IMR-90 (cell line): ENCODE results near the gene SGMS1. TPM values are rescaled to one million over a fixed set of nuclear protein-coding genes. Genes with fewer than 3 reads are reported as not detected.

Experiments used
- ATAC-seq: fragments of 200-7000 bp; cut with Tn5 transposase; 2 replicates; pipeline ENCODE4 v1.9.1; 2020; ENCODE audit warnings: low read depth, mild to moderate bottlenecking, moderate library complexity
- BruUV-seq: library from RNA; stranded (reverse); fragments of 400-500 nt; replicated peaks from 2 replicates; lab custom pipeline; 2021; lab: Mats Ljungman, UMichigan
- CTCF ChIA-PET: fragments of 300-600 bp; formaldehyde crosslinking; extraction: SDS; loops from one replicate; lab custom pipeline; 2021; ENCODE audit warnings: antibody characterized with exemption; lab: Yijun Ruan, JAX
- POLR2A ChIA-PET: fragments of 300-600 bp; sonication (Branson Sonifier 250); formaldehyde crosslinking; loops from one replicate; lab custom pipeline; 2022; ENCODE audit warnings: antibody characterized with exemption; ENCODE audit not compliant: unreplicated experiment; lab: Charles Lee
- DNase-seq: peaks from one replicate; pipeline ENCODE4 v3.0.0; 2013
- H2AFZ ChIP-seq: replicated peaks from 2 replicates; pipeline ENCODE3; 2013; ENCODE audit warnings: low read length, mild to moderate bottlenecking; ENCODE audit not compliant: poor library complexity
- H2AK5ac ChIP-seq: 2 replicates; pipeline ENCODE4 v1.6.1; 2013; ENCODE audit warnings: low read depth, low read length, inconsistent platforms
- H2AK9ac ChIP-seq: replicated peaks from 2 replicates; pipeline ENCODE3; 2013; ENCODE audit warnings: mild to moderate bottlenecking, low read depth, low read length, moderate library complexity; ENCODE audit not compliant: poor library complexity
- H2BK120ac ChIP-seq: 2 replicates; pipeline ENCODE4 v1.6.1; 2013; ENCODE audit warnings: low read depth, low read length, inconsistent platforms
- H2BK15ac ChIP-seq: 3 replicates; pipeline ENCODE4 v1.6.1; 2013; ENCODE audit warnings: low read depth, low read length, inconsistent platforms
- H2BK20ac ChIP-seq: 2 replicates; pipeline ENCODE4 v1.6.1; 2013; ENCODE audit warnings: low read depth, mild to moderate bottlenecking, inconsistent platforms, low read length, moderate library complexity
- H2BK5ac ChIP-seq: 2 replicates; pipeline ENCODE4 v1.6.1; 2013; ENCODE audit warnings: mild to moderate bottlenecking, low read depth, low read length, inconsistent platforms; ENCODE audit not compliant: poor library complexity, severe bottlenecking
- H3K14ac ChIP-seq: replicated peaks from 2 replicates; pipeline ENCODE4 v1.6.1; 2013; ENCODE audit warnings: low read depth, low read length, inconsistent platforms
- H3K18ac ChIP-seq: 2 replicates; pipeline ENCODE4 v1.6.1; 2013; ENCODE audit warnings: low read depth, low read length, control low read depth
- H3K23ac ChIP-seq: 2 replicates; pipeline ENCODE4 v1.6.1; 2013; ENCODE audit warnings: low read depth, low read length, inconsistent platforms
- H3K27ac ChIP-seq: 2 replicates; pipeline ENCODE4 v1.5.1; 2013; ENCODE audit warnings: mild to moderate bottlenecking, control low read depth, low read length; ENCODE audit not compliant: insufficient read depth
- H3K27me3 ChIP-seq: 2 replicates; pipeline ENCODE4 v1.6.1; 2013; ENCODE audit warnings: low read length; ENCODE audit not compliant: control insufficient read depth, insufficient read depth
- H3K36me3 ChIP-seq: 2 replicates; pipeline ENCODE4 v1.6.1; 2013; ENCODE audit warnings: low read length, mixed read lengths; ENCODE audit not compliant: control insufficient read depth, insufficient read depth
- H3K4ac ChIP-seq: 2 replicates; pipeline ENCODE4 v1.6.1; 2013; ENCODE audit warnings: low read depth, low read length, inconsistent platforms
- H3K4me1 ChIP-seq: 2 replicates; pipeline ENCODE4 v1.6.1; 2013; ENCODE audit warnings: low read length, mixed read lengths; ENCODE audit not compliant: control insufficient read depth, insufficient read depth
- H3K4me2 ChIP-seq: 2 replicates; pipeline ENCODE4 v1.6.1; 2013; ENCODE audit warnings: low read depth, mild to moderate bottlenecking, control low read depth, low read length, moderate library complexity
- H3K4me3 ChIP-seq: 2 replicates; pipeline ENCODE4 v1.5.1; 2013; ENCODE audit warnings: low read depth, mild to moderate bottlenecking, control low read depth, low read length, moderate library complexity; ENCODE audit not compliant: insufficient read depth
- H3K56ac ChIP-seq: 2 replicates; pipeline ENCODE4 v1.6.1; 2013; ENCODE audit warnings: low read length, inconsistent platforms; ENCODE audit not compliant: insufficient read depth; ENCODE audit errors: extremely low read depth
- H3K79me1 ChIP-seq, 2 experiments: 2 replicates each; pipeline ENCODE4 v1.6.1; 2013; ENCODE audit warnings: low read length in 2 of 2, inconsistent platforms in 1 of 2, low read depth in 1 of 2
- H3K9ac ChIP-seq: 2 replicates; pipeline ENCODE4 v1.6.1; 2013; ENCODE audit warnings: low read depth, low read length, control low read depth
- H3K9me1 ChIP-seq: 2 replicates; pipeline ENCODE4 v1.6.1; 2013; ENCODE audit warnings: low read length, inconsistent platforms; ENCODE audit not compliant: insufficient read depth
- H3K9me3 ChIP-seq: 2 replicates; pipeline ENCODE4 v1.6.1; 2013; ENCODE audit warnings: low read length; ENCODE audit not compliant: control insufficient read depth, insufficient read depth
- H4K20me1 ChIP-seq: 2 replicates; pipeline ENCODE4 v1.6.1; 2013; ENCODE audit warnings: low read length, inconsistent platforms; ENCODE audit not compliant: insufficient read depth
- H4K5ac ChIP-seq: 2 replicates; pipeline ENCODE4 v1.6.1; 2013; ENCODE audit warnings: mild to moderate bottlenecking, low read depth, low read length, control low read depth
- H4K8ac ChIP-seq, 2 experiments: 2 replicates each; pipeline ENCODE4 v1.6.1; 2013; ENCODE audit warnings: low read depth in 2 of 2, low read length in 2 of 2, control low read depth in 1 of 2, inconsistent platforms in 1 of 2
- H4K91ac ChIP-seq: 2 replicates; pipeline ENCODE4 v1.6.1; 2013; ENCODE audit warnings: low read depth, low read length, inconsistent platforms; ENCODE audit not compliant: insufficient read depth
- BHLHE40 ChIP-seq: fragments of 150-350 bp; IDR thresholded peaks from 2 replicates; pipeline ENCODE4 v1.6.1; 2016; ENCODE audit warnings: mild to moderate bottlenecking, low read depth, low read length
- CEBPB ChIP-seq: IDR thresholded peaks from 2 replicates; pipeline ENCODE4 v1.6.1; 2012; ENCODE audit warnings: low read depth, low read length, improper control_type of control experiment
- CHD1 ChIP-seq: IDR thresholded peaks from 2 replicates; pipeline ENCODE4 v1.6.1; 2012; ENCODE audit warnings: low read depth, low read length, improper control_type of control experiment
- ELK1 ChIP-seq: fragments of 150-350 bp; IDR thresholded peaks from 2 replicates; pipeline ENCODE4 v1.6.1; 2016; ENCODE audit warnings: low read depth, mild to moderate bottlenecking, low read length, moderate library complexity, borderline replicate concordance
- FOS ChIP-seq: fragments of 150-350 bp; IDR thresholded peaks from 2 replicates; pipeline ENCODE4 v1.6.1; 2016; ENCODE audit warnings: low read depth, low read length
- MAFK ChIP-seq: IDR thresholded peaks from 2 replicates; pipeline ENCODE4 v1.6.1; 2012; ENCODE audit warnings: low read depth, low read length, improper control_type of control experiment
- MAZ ChIP-seq: IDR thresholded peaks from 2 replicates; pipeline ENCODE4 v1.6.1; 2012; ENCODE audit warnings: low read depth, mild to moderate bottlenecking, low read length, improper control_type of control experiment, moderate library complexity, borderline replicate concordance
- MXI1 ChIP-seq: IDR thresholded peaks from 2 replicates; pipeline ENCODE4 v1.6.1; 2012; ENCODE audit warnings: low read depth, mild to moderate bottlenecking, low read length, moderate library complexity, borderline replicate concordance
- NFE2L2 ChIP-seq: fragments of 150-350 bp; IDR thresholded peaks from 2 replicates; pipeline ENCODE4 v1.6.1; 2016; ENCODE audit warnings: low read depth, mild to moderate bottlenecking, low read length
- POLR2A ChIP-seq: IDR thresholded peaks from 2 replicates; pipeline ENCODE4 v1.6.1; 2012; ENCODE audit warnings: mild to moderate bottlenecking, low read depth, low read length
- RAD21 ChIP-seq: IDR thresholded peaks from 2 replicates; pipeline ENCODE4 v1.6.1; 2012; ENCODE audit warnings: low read length, improper control_type of control experiment
- RCOR1 ChIP-seq: IDR thresholded peaks from 2 replicates; pipeline ENCODE4 v1.6.1; 2012; ENCODE audit warnings: mild to moderate bottlenecking, low read length, improper control_type of control experiment; ENCODE audit not compliant: insufficient replicate concordance
- RFX5 ChIP-seq: IDR thresholded peaks from 2 replicates; pipeline ENCODE4 v1.8.0; 2012; ENCODE audit warnings: low read depth, mild to moderate bottlenecking, low read length, moderate library complexity
- SMC3 ChIP-seq: fragments of 150-350 bp; IDR thresholded peaks from 2 replicates; pipeline ENCODE4 v1.6.1; 2016; ENCODE audit warnings: low read depth, mild to moderate bottlenecking, antibody characterized with exemption, low read length, moderate library complexity
- WGBS, 2 experiments: methylation state at CpG; one replicate each; pipeline versions ENCODE4 v1.1.5 to v1.1.7; 2013; ENCODE audit warnings: missing lambda C conversion rate in 2 of 2; ENCODE audit not compliant: insufficient read length in 1 of 2; ENCODE audit errors: extremely low coverage in 2 of 2; 5-methylcytosine and 5-hydroxymethylcytosine counted together
- dilution Hi-C: fragments of 300-500 bp; cut with HindIII; formaldehyde crosslinking; loops from one replicate; pipeline ENCODE4 v1.14.3; 2018; ENCODE audit warnings: low sequenced_read_pairs; ENCODE audit not compliant: unreplicated experiment
- in situ Hi-C: fragments of 300-500 bp; cut with MboI; formaldehyde crosslinking; loops from 3 replicates; pipeline ENCODE4 v1.14.3; 2019; ENCODE audit warnings: low sequenced_read_pairs, inconsistent platforms, mixed read lengths
- intact Hi-C: fragments of 100-400 bp; cut with micrococcal nuclease; formaldehyde crosslinking; loops from 2 replicates; pipeline ENCODE4 v1.10.0; 2022
- polyA plus RNA-seq, 3 experiments: library from polyadenylated mRNA; depleted of rRNA; stranded (reverse); fragments of >200 nt; gene quantifications; 2 replicates each; pipeline ENCODE4 v1.2.3, GENCODE V29; 2012; ENCODE audit warnings: low replicate concordance in 1 of 3
- total RNA-seq: library from RNA; depleted of rRNA; stranded (reverse); fragments of >200 nt; gene quantifications from 2 replicates; pipeline ENCODE4 v1.2.3, GENCODE V29; 2012
- TF ChIP-seq, protein P1 (sequence below): fragments of 150-350 bp; IDR thresholded peaks from 2 replicates; pipeline ENCODE4 v1.6.1; 2017; ENCODE audit warnings: mild to moderate bottlenecking, antibody characterized with exemption, low read length, low read depth
- TF ChIP-seq, protein P2 (sequence below): conservative IDR thresholded peaks from 2 replicates; pipeline ENCODE4 v1.5.1; 2012; ENCODE audit warnings: mild to moderate bottlenecking, low read depth, low read length, improper control_type of control experiment

Gene SGMS1
- total and polyA plus RNA-seq, 2 of the 4 experiments (the other 2 are of a cell fraction) = 9.8 to 30.8 TPM

DNA sequence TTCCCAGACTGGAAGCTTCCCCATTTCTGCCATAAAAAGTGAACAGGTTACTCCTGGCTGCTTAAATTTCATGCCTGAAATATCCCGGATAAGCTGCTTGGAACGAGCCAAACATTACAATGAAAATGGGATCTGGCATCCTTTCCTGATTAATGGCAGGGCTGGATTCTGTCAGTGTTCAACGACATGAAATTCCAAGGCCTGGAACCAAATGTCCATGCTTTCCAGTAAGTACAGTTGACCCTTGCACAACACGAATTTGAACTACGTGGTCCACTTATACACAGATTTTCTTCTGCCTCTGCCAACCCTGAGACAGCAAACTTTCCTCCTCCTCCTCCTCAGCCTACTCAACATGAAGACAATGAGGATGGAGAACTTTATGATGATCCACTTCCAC, 65.4 kb downstream of the SGMS1 start:
- no peak for DNase-seq
- Histone ChIP-seq H3K9ac (no peak overlapping the region), H2AFZ (no peak overlapping the region), H3K79me1 (peaks cover 31 to 40% of the 10 kb centered on the region in 2 experiments), H4K20me1 (peaks cover 9% of the 10 kb centered on the region; the same call in 1 of the 2 replicates), H3K9me3 (no peaks in the 10 kb centered on the region), H3K27me3 (no peaks in the 10 kb centered on the region), H4K8ac (no peak overlapping the region), H2BK20ac (no peak overlapping the region), H2BK5ac (no peak overlapping the region), H3K4me1 (peaks cover 22% of the 10 kb centered on the region), H3K18ac (peak overlapping the region; percentile 58; the same call in 1 of the 2 replicates), H2BK15ac (no peak overlapping the region), H3K36me3 (0 out of 2 replicates have a peak, but pooled peaks cover 1% of the 10 kb centered on the region), H3K56ac (no peak overlapping the region), H4K5ac (peak overlapping the region; percentile 30; the same call in 1 of the 2 replicates), H3K4me3 (no peak overlapping the region), H2BK120ac (no peak overlapping the region), H2AK9ac (no peak overlapping the region), H3K14ac (0 out of 2 replicates have a peak overlapping the region, but pooled peaks have one; percentile 10), H3K4ac (0 out of 2 replicates have a peak overlapping the region, but pooled peaks have one; percentile 0), H3K4me2 (no peak overlapping the region), H3K9me1 (peaks cover 12% of the 10 kb centered on the region), H3K27ac (no peak overlapping the region), H3K23ac (no peak overlapping the region), H4K91ac (0 out of 2 replicates have a peak overlapping the region, but pooled peaks have one; percentile 1), H2AK5ac (peak overlapping the region; percentile 23; the same call in 1 of the 2 replicates)
- no peak for TF ChIP-seq NFE2L2
- TF ChIP-seq SMC3 = no peak
- TF ChIP-seq FOS = no peak
- TF ChIP-seq, protein P1, sequence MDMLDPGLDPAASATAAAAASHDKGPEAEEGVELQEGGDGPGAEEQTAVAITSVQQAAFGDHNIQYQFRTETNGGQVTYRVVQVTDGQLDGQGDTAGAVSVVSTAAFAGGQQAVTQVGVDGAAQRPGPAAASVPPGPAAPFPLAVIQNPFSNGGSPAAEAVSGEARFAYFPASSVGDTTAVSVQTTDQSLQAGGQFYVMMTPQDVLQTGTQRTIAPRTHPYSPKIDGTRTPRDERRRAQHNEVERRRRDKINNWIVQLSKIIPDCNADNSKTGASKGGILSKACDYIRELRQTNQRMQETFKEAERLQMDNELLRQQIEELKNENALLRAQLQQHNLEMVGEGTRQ = no peak
- no peak for TF ChIP-seq ELK1
- no peak for TF ChIP-seq CHD1
- TF ChIP-seq, protein P2, sequence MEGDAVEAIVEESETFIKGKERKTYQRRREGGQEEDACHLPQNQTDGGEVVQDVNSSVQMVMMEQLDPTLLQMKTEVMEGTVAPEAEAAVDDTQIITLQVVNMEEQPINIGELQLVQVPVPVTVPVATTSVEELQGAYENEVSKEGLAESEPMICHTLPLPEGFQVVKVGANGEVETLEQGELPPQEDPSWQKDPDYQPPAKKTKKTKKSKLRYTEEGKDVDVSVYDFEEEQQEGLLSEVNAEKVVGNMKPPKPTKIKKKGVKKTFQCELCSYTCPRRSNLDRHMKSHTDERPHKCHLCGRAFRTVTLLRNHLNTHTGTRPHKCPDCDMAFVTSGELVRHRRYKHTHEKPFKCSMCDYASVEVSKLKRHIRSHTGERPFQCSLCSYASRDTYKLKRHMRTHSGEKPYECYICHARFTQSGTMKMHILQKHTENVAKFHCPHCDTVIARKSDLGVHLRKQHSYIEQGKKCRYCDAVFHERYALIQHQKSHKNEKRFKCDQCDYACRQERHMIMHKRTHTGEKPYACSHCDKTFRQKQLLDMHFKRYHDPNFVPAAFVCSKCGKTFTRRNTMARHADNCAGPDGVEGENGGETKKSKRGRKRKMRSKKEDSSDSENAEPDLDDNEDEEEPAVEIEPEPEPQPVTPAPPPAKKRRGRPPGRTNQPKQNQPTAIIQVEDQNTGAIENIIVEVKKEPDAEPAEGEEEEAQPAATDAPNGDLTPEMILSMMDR = no peak
- TF ChIP-seq RCOR1 = no peak
- no peak for TF ChIP-seq MXI1
- TF ChIP-seq MAFK = no peak
- TF ChIP-seq RAD21 = no peak
- TF ChIP-seq RFX5 = no peak
- TF ChIP-seq POLR2A = no peak
- TF ChIP-seq BHLHE40 = no peak
- TF ChIP-seq MAZ = no peak
- no peak for TF ChIP-seq CEBPB
- no peak for ATAC-seq
- in situ Hi-C loops = no loop called here
- ChIA-PET CTCF (no interaction called here), POLR2A (no interaction called here)
- dilution Hi-C loops = no loop called here
- BruUV-seq = no TSS peak
- intact Hi-C loops = no loop called here
- 21% methylated on average over 2 of the region's 5 CpGs; no CpG with 5 or more reads in 1 of the 2 experiments for WGBS, 2 experiments
